Hematopoietic multipotent progenitor cell treated with erythropoietin and hydrocortisone succinate and interleukin-3 and kit ligand, for 8 days (in vitro differentiated cells): Measurements from ENCODE around the gene ZBTB21.

Experiments
- DNase-seq: peaks from one replicate; pipeline ENCODE4 v3.0.0-alpha.2; 2015

ZBTB21 gene

DNA sequence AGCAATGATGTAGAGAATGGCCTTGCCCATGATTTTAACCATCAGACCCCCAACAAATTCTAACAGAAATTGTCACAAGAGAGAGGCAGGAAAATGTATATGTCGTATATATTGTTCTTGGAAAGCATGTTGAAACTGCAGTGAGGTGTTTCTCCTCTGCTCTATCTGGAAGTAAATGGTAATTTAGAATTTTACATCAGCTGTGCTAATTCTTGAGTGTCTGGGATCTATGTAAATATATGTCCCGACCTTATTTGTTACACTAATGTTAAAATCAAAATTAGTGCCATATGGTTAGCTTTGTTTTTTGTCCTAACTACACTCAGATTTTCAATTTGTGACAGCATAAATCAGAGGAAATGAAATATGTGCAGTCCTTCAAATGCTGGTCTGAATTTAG is 20.5 kb downstream of the ZBTB21 start:
- no peak for DNase-seq

DNA sequence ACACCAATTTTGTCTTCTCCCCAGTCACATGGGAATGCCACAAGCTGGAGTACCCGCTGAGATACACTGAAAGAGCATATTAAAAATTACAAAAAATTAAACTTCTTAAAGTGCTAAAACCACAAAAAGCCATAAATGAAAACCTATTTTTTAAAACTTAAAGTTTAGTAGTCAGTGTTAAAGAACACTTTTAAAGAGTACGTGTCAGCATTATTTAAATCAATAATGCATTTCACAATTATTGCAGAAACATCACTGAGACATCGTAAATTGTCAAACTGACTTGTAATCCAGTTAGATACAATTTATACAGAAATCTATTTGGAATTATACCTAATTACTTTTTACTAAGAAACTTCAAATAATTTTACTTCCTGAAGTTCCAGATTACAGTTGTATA is 22.9 kb downstream of the ZBTB21 start:
- no peak for DNase-seq

DNA sequence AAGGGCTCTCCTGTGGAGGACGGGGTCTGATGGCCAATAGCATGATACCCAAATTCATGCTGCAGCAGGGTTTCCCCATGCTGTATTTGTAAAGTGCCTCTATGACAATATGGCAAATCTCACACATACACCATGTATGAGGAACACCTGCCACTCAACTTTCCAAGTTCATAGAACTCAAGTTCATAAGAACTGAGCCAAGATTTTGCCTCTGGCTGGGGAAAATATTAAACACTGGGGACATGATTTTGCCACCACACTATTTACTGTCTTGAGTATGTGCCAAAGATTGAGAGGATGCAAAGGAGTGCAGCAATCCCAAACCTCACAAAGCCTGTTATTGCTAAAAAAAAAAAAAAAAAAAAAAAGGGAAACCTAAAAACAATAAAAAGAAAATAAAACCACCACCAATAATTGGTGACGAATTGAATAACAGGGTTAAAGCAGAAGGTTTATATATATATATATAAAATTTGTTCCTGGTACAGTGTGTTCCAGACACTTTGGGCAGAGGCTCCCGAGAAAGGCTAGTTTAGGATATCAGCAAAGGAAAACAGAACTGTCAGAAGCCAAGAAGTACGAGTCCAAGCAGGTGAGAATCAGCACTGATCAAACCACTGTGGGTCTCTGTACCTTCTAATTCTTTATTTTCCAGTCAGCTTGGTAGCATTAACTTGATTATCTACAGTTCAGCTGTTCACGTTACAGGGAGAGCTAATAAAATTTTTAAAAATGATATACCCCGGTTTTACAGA is 24.3 kb downstream of the ZBTB21 start:
- no peak for DNase-seq

DNA sequence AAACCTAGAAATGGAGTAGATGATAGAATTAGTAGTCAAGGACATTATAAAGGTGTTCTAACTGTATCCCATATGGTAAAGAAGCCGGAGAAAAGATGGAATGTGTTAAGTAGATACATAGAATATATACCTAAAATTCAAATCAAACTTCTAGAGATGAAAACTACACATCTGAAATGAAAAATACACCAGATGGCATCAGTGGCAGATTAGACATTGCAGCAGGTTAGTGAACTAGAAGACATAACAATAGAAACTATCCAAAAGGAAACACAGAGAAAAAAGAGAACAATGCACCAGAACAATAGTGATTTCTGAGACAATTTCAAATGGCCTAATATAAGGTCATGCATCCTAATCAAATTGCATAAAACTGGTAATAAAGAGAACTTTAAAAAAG is 26.9 kb downstream of the ZBTB21 start:
- DNase-seq: no peak

DNA sequence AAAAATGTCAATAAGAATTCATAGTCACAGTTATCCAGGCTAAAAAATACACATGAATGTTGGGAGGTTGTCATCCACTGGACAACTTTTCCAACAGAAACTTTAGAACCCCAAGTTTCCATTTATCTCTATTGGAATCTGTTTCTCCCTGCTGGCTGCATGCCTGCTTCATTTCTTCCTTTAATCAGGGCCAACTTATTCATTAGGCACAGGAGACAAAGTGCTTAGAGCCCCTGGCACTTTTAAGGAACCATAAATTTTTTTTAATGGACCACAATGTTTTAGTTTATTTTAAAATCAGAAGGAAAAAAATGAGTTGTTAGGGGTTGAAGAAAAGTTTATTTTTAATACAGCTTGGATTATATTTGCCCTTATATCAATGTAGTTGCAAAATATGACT is 29.6 kb downstream of the ZBTB21 start:
- DNase-seq: no peak

DNA sequence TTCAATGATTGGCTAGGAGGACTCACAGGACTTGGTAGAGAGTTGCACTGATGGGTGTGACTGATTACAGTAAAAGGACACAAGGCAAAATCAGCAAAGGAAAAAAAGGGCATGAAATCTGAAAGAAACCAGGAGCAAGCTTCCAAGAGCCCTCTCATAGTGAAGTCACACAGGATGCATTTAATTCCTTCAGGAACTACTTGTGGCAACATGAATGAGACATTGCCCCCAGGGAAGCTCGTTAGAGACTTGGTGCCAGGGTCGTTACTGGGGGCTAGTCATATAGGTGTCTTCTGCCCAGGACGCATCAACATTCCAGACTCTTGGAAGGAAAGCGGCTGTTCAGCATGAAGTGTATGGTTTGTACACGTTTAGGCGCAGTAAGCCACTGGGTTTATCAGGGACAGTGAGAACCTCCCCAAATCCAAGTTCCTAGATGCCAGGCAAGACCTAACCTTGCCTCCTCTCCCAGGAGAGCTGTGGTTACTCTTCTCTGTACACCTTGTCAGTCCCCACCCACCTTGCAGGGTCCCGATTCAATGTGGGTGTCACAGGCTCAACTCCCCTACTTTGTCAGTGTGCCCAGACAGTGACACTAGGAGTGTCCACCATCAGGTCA is 30.3 kb downstream of the ZBTB21 start:
- DNase-seq: no peak

DNA sequence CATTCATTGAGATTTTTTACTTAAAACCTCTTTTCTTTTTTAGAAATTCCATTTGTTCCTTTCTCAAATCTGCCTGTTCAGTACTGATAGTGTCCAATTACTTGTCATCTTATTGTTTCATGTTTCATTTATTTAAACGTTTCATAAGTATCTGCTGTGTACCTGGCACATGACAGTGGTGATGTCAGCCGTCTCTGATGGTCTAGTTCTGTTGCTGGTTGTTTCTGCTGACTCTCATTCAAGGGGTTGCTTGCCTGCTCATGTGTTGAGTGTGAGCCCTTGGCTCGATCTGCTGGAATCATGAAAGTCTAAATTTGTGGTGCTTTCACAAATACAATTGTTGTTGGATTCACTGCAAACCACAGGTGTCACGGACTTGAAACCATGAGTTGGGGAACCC is 30.8 kb downstream of the ZBTB21 start:
- no peak for DNase-seq

DNA sequence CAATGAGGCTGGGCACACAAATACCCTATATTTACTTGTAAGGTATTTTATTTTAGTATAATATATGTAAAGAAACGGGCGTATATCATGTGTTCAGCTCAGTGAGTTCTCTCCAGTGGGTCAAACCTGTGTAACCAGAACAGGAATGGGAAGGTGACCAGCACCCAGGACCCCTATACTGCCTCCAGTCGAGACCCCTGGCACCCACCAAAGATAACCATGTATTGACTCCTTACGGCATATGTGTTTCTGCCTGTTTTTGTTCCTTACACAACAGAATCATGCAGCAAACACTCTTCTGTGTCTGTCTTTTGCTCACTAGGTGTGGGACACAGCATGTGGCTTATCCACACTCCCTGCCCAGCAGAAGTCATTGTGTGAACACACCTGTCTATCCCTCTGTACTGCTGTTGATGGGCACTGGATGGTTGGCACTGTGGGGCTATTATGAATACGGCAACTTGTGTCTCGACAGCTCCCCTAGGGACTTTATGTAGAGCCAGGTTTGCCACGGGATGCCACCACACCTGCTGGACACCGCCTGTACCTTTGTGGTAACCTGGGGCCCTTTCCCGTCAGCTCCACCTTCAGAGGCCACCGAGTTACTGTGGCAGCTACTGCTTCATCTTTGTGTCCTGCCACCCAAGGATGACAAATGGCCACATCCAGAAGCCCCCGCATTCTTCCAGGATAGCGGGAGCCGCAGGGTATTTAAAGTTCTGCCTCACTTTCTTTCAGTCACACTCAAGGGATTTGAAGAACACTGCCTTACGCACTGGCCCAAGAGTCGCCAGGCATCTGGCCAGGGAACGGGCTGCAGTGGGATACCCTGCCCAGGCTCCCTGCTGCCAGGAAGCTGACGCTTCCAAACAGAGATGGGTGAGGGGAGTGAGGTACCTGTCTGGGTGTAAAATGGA is 32.9 kb downstream of the ZBTB21 start:
- DNase-seq: no peak

DNA sequence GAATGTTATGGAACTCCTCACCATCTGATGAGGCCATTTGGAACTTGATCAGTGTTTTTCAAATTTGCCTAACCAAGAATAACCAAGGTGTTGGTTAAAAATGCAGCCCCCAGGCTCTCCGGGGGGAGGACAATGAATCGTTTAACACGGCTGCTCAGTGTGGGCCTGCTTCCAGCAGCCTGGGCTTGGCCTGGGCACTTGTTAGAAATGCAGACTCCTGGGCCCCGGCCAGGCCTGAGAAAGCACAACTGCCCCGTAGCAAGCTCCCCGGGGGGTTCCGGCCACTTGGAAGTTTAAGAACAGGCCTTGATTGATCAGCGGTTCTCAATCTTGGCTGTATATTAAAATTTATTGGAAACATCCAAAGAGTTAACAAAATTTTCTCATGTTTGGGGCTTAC is 33.5 kb downstream of the ZBTB21 start:
- DNase-seq: no peak

DNA sequence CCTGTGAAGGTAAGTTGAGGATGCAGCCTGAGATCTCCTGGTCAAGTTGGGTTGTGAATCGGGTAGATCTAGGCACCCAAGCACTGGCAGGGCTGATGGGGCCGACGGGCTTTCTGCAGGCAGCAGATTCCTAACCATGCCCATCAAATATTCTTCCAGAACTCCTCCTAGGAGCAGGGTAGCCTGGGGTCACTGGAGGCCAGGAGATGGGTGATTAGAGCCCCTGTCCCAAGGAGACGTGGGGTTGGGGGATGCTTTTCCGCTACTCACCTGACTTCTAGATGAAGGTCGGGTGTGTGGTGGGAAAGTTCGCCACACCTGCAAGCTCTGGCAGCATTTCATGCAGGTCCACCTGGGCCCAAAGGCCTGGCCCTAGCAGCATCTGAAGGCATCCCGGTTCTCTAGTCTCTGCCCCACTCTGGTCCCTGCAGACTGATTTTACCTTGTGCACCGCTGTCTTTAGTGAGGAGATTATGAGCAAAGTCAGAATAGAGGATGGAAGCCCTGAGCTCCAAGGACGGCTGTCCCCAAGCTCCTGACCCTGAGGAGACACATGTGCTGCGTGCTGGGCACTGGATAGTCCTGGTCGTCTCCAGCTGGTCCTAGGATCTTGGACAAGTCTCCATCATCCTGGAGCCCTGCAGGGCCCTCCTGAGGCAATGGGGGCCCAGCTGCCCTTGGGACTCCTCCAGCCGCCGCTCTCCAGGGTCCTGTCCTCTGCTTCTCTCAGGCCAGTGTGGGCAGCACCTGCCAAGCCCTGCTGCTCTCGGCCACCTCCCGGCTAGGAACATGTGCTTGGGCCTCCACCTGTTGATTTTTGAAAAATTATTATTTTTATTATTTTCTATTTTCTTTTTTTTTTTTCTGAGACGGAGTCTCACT is 34.5 kb downstream of the ZBTB21 start:
- DNase-seq: no peak

DNA sequence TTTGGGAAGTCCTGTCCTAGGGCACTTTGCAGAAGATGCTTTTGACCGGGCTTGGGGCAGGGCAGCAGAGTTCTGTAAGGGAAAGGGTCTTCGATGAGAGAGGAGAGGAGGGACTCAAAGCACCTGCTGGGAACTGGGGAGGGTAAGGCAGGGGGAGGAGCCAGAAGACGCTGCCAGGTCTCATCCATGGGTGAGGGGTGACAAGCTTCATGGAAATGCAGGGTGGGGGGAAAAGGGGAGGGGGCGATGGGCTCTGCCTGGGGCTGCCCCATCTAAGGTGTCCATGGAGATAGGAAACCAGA is 35.5 kb downstream of the ZBTB21 start:
- no peak for DNase-seq

DNA sequence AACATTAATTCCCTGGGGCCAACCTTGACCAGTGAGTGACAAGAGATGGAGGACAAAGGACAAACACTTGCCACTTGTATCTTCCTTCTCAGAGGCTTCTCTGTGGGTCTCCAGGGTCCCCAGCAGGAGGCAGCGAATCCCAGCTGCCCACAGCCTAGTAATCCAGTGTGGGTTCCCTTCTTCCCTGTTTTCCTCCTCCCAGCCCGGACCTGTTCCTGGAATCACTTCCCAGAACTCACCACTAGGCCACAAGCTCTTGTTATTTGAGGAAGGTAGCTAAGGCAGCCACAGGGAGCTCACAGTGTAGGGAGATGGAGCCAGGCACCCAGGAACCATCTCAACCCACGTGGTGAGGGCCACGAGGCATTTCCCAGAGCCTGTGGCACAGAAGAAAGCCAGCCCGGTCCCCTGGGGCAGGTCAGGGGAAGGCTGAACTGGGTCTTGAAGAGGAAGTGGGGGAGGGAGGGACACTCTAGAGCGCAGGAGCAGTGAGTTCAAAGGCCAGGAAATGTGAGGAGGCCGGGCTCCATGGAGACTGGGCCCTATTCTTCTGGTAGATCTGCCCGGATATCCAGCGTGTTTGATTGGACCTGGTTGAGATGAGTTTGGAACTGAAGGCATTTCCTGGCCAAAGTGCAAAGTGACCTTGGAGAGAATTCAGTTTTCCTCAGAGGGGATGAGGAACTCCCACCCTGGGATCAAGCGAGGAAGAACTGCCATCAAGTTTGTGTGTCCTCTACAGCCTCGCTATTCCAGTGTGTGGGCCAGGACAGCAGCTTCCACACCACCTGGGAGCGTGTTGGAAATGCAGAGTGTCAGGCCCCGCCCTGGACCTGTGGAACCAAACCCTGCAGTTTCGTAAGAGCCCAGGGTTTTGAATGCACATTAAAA is 36.1 kb downstream of the ZBTB21 start:
- DNase-seq: no peak

DNA sequence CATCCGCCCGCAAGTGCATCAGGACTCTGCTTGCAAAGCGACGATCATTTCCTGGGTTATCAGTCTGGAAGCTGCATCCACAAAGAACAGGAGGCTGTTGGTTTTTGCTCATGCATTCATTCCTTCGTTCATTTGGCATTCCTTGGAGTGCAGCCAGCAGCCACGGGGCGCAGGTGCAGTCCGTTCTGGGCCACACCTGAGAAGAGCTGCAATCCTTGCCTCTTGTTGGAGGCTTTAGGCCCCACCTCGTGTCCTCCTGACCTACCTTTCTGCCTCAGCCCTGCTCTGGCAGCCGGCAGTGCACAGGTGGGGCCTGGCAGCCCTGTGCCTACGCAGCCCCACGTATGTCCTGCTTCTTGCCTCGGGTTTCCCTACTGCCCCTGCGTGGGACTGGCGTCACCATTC is 36.7 kb downstream of the ZBTB21 start:
- DNase-seq: no peak

DNA sequence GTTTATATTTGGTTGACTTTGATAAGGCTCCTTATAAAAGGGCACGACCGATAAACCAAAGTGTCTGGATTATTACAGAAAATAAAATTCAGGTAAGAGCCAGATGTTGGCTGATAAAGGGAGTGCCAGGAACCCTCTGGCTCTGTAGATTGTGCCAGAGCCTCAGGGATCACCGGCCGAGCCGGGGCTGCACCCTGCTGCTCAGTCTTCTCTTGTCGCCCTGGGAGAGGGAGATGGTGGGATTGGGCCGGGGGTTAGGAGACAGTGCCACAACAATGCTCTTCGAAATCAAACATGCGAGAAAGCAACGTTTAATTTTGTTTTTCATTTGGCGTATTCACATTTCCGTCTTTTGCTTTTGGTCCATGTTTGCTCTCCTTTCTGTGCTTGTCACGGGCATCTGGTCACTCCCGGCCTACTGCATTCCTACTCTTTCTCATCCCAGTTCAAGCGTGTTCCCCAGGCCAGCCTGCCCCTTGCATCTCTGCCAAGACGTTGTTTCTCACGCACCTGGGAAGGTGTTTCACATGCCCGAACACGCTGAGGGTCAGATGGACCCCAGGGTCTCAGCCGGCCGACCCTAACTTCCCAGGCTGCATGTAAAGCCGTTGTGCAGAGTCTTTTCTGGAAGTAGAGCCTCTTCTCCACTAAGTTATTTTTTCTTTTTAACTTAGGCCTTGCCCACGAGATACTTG is 37.5 kb downstream of the ZBTB21 start:
- DNase-seq: no peak

DNA sequence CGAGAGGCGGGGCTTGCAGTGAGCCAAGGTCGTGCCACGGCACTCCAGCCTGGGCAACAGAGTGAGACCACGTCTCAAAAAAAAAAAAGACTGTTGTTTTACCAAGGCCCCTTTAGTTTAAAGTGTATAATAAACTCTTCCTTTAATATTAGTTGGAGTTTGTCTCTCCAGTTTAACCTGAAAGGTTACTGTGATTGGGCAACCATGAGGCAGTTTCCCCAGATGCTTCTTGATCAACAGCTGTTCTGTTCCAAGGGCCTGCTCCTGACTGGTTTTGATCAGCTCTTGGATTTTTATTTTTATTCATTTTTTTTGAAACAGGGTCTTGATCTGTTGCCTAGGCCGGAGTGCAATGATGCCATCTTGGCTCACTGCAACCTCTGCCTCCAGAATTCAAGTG is 38.3 kb downstream of the ZBTB21 start:
- no peak for DNase-seq

DNA sequence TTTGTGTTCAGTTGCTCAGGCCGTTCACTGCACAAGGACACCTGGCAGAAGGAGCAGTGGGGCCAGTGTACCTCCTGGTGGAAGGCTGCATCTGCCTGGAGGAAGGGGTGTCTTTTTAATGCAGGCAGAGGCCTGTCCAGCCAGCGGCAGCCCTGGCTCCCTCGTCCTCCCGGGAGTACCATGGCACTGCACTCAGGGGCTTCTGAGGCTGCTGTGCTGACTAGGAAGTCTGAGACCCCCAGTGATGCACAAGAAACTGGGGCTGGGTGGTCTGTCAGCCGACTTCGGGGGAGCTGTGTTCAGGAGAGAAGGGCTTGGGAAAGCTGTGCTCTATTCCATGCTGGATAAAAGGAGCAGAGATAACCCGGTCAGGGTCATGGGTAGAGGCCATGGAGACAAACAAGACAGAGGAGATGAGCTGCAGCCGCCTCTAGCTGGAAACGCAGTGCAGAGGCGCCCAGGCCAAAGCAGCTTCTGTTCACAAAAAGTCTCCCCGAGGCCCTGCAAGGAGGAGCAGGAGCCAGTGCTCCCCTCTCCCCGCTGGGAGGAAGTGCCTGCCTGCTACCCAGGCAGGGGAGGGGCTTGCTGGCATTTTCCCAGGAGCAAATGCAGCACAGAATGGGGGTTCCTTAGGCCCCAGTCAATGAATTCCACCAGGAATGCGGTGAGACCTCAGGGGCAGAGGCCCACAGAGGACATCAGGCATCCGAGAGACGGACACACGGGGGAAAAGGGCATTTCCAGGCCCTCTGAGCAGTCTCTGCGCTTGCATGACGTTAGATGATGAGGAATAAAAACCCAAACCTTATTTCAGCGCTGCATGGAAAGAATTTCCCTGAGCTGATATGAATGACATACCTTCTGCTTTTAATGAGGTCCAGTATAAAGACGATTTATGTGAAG is 39.2 kb downstream of the ZBTB21 start:
- no peak for DNase-seq

DNA sequence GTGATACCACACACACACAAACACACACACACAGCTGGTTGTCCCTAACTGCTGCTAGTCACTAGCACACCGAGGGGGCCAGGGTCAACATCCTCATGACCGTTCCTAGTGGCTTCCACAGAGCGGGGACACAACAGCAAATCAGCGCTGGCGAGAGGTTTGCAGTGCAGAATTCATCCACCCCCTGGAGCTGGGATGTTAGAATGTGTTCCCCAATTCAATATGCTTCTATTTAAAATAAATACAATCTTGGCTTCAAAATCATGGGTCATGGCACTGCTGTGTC is 40.1 kb downstream of the ZBTB21 start:
- no peak for DNase-seq

DNA sequence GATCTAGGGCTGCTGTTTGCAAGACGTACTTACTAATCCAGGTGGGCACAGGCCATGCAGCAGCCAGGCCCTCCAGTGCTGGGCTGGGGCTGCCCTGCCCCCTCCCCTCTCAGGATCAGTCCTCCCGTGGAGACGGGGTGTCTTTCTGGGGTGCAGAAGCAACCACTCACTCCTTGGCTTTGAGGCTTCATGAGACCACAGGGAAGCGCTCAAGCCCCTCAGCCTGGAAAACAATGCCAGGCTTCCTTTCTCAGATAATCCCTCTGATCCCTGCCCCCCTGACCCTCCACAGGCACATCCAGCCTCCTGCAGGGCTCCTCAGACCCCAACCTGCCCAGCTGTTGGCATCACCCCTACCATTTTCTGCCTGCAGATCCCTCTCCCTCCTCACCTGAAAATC is 42.5 kb downstream of the ZBTB21 start:
- no peak for DNase-seq

DNA sequence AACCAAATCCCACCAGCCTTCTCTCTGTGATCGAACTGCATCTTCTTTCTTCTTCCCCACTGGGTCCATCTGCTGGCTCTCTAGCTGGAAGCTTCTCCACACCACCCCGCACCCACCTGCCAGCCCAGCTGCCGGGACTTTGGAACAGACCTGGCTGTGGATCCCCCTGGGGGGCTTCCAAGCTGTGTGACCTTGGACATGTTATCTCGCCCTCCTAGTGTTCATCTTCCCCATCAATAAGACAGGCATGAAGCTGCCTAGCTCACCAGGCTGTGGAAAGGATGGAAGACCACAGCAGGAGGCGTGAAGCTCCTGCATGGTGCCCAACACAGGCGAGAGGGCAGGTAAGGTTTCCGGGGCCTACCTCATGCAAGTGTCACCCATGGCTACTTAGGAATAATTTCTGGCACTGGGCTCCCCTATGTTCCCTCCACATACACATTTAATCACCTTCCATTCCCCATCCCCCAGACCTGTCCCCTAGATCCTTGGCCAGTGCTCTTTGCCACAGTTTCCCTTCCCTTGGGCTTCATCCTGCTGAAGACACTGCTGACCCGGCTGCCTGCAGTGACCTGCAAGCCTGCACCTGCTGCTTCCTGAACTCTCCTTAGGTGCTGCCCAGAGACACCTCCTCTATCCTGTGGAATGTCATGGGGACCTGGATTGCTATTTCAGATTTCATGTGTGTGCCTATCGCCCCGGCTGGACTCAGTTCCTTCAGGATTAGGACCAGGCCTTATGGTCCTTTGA is 43.1 kb downstream of the ZBTB21 start:
- DNase-seq: no peak
